Daoy (cell line): ENCODE results near the gene TLR1. TPM values are rescaled to one million over a fixed set of nuclear protein-coding genes. Genes with fewer than 3 reads are reported as not detected.
A peak's percentile ranks its signal among the peaks of the same experiment; 100 is the strongest.

Experiments
- DNase-seq: peaks from one replicate; pipeline ENCODE4 v3.0.0-alpha.2; 2015; ENCODE audit warnings: low read depth
- total RNA-seq: library from RNA; depleted of rRNA; stranded (reverse); fragments of >200 nt; shearing (Covaris generic); gene quantifications from 2 replicates; pipeline ENCODE4 v1.2.3, GENCODE V29; 2014; rRNA removed

Gene TLR1, protein sequence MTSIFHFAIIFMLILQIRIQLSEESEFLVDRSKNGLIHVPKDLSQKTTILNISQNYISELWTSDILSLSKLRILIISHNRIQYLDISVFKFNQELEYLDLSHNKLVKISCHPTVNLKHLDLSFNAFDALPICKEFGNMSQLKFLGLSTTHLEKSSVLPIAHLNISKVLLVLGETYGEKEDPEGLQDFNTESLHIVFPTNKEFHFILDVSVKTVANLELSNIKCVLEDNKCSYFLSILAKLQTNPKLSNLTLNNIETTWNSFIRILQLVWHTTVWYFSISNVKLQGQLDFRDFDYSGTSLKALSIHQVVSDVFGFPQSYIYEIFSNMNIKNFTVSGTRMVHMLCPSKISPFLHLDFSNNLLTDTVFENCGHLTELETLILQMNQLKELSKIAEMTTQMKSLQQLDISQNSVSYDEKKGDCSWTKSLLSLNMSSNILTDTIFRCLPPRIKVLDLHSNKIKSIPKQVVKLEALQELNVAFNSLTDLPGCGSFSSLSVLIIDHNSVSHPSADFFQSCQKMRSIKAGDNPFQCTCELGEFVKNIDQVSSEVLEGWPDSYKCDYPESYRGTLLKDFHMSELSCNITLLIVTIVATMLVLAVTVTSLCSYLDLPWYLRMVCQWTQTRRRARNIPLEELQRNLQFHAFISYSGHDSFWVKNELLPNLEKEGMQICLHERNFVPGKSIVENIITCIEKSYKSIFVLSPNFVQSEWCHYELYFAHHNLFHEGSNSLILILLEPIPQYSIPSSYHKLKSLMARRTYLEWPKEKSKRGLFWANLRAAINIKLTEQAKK
- total RNA-seq: 3.5 and 4.3 TPM in 2 replicates

DNA sequence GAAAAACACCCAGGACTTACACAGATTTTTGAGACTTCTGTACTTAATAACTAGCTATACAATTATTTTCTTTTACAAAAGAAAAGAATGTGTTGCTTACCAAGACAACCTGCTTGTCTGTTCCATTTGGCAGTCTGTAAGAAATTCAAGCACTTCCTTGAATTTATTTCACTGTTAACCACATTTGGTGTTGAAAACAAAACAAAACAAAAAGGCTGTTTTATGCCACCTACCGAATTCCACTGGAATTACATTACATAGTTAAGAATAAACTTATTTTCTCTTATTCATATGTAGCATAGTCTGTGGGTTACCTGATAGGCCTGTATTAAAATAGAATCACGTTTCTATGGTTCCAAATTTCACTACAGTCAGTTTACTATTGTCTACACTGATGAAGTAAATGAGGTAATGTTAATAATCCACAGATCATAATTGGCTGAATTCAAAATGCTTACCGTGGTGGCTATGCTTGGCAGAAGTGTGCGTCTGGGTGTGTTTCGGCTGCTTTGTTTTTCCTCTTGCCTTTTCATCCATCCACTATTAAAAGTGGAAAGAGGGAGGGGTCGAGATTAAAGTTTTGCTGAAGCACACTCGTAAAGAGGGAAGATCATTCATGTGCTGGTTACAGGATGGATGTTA, at the start of gene TLR1:
TLR1 (minus strand) TSS at position 138 of the 642 bp plus-strand sequence. CDS start 5,960 bp downstream, outside the sequence.
- peak; percentile 27 for DNase-seq

DNA sequence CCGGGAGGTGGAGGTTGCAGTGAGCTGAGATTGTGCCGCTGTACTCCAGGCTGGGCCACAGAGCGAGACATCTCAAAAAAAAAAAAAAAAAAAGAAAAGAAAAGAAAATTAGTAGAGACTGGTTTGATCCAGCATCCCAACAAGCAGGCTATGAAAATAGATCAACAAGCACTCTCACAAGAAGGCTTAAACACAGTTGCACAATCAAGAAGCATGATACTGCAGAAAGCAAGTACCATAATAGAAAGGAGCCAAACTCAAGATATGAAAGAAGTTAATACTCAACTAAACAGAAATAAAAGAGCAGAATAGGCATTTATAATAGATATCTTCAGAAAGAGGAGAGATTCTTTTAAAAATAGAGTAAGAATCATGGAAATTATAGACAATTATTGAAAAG, 41.4 kb upstream of the TLR1 start:
- no peak for DNase-seq

DNA sequence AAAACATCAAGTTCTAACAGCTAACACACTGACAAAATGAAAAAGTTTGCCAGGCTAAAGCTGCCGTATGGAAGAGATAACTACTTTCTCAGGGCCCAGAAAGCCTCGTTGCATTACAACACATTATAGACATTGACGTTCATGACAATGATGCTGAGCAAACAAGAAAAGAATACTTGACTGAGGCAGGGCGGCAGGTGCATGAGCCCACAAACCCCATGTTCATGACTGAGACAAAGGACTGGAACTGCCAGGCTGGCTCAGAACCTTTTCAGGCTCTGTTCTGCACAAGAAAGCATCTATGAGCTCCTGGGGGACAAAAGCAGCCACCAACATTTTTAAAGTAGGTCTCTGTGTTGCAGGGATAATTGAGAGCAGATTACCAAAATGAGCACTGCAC, 38.4 kb upstream of the TLR1 start:
- DNase-seq: no peak

DNA sequence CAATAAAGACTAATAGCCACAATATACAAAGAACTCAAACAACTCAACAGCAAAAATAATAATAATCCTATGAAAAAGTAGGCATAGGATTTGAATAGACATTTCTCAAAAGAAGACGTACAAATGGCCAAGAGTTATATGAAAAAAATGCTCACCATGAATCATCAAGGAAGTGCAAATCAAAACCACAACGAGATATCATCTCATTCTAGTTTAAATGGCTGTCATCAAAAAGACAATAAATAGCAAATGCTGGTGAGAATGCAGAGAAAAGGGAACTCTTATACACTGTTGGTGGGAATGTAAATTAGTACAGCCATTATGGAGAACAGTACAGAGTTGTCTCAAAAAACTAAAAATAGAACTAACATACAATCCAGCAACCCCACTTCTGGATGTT, 33.3 kb upstream of the TLR1 start:
- no peak for DNase-seq

DNA sequence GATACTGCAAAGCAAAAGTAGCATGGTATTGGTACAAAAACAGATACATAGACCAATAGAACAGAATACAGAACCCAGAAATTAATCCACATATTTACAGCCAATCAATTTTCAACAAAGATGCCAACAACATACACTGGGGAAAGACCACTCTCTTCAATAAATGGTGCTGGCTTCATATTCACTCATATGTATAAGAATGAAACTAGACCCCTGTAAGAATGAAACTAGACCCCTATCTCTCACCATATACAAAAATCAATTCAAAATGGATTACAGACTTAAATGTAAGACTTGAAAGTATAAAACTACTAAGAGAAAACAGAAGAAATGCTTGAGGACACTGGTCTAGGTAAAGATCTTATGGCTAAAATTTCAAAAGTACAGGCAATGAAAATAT, 32.7 kb upstream of the TLR1 start:
- DNase-seq: no peak

DNA sequence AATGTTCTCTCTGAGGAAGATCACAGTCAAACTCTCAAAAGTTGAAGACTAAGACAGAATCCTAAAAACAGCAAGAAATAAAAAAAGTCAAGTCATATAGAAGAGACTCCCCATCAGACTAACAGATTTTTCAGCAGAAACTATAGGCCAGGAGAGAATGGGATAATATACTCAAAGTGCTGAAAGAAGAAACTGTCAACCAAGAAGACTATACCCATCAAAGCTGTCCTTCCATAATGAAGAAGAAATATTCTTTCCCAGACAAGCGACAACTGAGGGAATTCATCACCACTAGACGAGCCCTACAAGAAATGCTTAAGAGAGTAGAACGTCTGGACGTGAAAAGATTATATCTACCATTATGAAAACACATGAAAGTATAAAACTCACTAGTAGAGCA, 30.0 kb upstream of the TLR1 start:
- DNase-seq: no peak

DNA sequence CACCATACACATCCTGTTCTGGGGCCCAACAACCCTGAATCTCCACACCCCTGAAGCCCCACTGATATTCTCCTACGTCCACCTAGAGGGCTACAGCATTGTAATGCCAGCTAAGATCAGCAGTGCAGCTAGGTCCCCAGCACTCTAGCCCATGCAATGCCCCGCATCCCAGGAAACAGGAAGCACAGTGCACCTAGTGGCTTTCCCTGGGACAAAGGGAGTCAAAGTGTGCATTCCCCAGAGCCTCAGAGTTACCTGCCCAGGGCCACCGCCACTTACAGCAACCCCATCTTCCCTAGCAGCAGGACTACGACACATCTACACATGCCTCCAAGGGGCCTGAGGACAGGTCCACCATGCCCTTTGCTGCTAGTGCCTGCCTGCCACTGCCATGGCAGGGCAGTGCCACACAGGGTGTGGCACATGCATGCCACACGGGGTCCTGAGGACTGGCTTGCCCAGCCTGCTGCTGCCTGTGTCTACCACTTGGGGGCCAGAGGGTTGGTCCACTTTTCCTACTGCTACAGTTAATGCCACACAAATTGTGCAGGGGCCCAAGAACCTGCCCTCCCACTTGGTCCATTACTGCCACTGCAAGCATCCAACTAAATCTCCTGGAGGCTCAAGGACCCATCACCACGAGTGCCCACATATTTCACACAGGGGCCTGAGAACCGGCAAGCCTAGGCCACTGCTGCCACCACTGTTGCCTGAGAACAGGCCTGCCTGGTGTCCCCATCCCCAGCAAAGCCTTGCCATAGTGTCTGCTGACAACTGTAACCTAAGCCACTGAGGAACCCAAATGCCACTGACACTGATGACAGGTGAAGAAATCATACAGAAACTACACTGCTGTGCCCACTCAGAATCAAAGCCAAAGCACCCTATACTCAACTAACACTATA, 28.3 kb upstream of the TLR1 start:
- no peak for DNase-seq

DNA sequence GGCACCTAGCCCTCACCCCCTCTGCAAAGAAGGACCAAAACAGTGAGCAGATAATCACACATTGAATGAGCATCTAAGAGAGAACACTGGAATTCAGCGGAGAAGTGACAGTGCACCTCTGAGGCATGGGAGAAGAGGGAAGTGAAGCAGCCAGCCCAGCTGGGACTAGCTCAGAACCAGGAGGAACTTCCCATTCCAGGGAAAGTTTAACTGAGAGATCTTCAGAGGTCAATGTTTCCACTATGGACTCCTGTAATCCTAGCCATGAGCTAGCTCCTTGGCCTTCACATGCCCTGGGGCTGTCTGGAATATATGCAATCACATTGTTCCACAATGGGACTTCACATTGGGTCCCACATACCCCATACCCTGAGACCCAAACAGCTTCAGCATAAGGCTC, 27.6 kb upstream of the TLR1 start:
- DNase-seq: no peak

DNA sequence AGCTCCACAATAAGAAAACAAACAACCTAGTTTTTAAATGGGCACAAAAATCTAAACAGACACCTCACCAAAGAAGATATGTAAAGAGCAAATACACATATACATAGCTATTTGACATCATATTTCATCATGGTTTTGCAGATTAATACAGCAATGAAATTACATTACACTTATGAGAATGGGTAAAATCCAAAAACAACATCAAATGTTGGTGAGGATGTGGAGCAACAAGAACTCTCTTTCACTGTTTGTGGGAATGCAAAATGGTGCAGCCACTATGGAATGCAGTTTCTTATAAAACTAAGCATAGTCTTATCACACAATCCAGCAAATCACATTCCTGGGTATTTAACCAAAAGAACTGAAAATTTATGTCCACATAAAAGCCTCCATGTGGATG, 27.1 kb upstream of the TLR1 start:
- DNase-seq: no peak

DNA sequence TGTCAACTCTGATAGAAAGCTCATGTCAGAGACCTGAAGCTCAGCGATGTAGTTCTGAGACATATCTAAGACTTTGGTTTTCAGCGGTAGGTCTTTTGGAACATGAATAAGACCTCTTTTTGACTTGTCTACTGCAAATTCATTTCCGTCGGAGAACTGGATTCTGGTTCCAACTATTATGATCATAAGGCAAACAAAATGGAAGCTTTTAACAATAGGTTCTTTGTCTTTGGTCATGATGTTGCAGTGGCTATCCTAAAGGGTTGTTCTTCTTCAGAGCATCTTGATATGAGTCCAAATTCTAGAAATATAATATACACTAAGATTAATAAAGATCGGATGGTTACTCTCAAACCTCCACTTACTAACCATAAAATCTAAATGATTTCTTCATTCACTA, 24.6 kb upstream of the TLR1 start:
- no peak for DNase-seq

DNA sequence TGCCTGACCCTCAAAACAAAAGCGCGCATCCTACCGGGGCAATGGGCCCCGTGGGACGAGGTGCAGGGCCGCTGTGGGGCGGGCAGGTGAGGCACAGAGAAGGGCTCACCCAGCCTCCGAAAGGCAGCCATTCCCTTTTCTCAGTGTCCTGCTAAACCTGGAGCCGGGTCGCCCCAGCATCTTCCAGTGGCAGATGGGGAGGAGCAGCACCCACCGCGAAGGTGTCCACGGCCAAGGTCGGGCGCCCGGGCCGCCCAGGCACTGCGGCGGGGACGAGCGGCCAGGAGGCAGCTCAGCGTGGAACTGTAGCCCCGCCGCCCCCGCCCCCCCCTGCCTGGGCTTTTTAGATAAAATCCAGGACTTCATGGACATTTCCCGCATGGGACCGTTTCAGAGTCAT, 19.2 kb upstream of the TLR1 start:
- no peak for DNase-seq

DNA sequence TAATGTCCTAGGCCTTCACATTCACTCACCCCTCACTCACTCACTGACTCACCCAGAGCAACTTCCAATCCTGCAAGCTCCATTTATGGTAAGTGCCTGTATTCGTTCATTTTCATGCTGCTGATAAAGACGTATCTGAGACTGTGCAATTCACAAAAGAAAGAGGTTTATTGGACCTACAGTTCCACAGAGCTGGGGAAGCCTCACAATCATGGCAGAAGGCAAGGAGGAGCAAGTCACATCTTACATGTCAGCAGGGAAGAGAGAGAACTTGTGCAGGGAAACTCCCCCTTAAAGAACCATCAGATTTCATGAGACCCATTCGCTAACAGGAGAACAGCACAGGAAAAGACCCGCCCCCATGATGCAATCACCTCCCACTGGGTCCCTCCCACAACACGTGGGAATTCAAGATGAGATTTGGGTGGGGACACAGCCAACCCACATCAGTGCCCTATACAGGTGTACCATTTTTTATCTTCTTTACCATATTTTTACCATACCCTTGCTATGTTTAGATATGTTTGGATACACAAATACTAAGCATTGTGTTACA, 18.2 kb upstream of the TLR1 start:
- DNase-seq: no peak

DNA sequence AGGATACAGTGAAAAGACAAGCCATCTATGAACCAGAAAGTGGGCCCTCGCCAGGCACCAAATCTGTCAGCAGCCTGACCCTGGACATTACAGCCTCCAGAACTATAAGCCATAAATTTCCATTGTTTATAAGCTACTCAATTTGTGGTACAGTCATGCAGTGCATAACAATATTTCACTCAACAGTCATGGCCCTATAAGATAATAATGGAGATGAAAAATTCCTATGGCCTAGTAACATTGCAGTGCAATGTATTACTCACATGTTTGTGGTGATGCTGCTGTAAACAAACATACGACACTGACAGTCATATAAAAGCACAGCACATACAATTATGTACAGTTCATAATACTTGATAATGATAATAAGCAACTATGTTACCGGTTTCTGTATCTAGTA, 17.1 kb upstream of the TLR1 start:
- no peak for DNase-seq

DNA sequence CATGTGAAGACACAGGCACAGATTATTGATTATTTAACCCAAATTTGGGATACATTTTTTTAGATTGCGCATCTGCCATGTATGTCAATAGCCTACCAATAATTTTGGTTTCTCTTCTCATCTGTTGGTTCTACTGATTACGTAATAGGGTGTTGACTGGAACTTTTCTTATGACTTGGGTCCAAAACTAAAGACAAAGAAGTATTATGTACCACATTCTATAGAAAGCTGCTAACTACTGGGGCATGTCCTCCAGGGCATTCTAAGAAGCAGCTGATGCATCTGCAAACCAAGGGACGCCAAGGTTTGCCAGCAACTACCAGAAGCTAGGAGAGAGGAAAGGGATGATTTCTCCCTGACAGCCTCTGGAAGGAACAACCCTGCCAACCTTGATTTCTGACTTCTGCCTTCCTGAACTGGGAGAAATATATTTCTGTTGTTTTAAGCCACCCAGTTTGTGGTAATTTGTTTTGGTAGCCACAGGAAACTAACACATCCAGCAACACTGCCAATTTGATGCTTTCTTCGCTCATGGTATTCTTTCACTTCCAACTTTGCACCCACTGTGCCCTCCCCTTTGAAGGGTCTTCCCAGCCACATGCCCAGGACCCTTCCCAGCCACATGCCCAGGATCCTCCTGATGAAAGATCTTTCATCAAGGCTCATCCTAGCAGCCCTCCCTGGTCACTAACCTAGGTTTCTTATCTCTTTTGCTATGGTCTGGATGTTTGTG, 15.9 kb upstream of the TLR1 start:
- no peak for DNase-seq

DNA sequence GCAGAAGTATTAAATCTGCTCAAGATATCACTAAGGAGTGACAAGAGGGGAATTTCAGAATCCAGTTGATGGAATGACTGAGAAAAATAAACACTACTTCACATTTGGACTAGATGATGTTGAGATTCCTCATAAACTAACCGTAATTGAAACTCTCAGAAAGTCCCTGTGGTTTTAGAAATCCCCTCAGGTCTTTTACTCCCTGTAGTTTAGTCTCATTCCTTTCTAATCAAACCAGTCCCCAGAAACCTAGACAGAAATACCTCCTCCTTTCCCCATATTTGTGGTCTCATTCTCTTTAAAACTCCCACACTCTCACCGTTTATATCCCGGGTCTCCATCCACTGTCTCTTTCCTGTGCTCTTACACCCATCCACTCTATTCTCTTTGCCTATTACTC, 15.0 kb upstream of the TLR1 start:
- DNase-seq: peak; percentile 72

DNA sequence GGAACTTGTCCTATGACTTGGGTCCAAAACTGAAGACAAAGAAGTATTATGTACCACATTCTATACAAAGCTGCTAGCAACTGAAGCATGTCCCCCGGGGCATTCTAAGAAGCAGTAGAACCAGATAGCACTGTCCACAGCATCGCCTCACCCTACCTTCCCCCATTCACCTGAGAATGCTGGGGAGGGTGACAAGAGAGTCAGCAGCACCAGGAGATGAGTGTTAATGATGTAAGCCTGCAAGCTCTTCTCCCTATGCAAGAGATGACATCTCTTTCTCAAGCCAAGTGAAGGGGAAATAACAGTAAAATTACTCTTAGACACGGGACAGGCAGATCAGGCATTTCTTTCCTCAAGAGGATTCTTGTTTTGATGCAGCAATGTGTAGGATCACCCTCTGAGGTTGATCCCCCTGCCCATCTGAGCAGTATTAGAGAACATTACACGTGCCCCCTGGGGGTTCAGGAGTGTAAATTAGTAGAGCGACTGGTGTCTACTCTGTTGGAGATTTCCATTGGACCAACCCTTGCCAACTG, 13.9 kb upstream of the TLR1 start:
- DNase-seq: peak; percentile 19

DNA sequence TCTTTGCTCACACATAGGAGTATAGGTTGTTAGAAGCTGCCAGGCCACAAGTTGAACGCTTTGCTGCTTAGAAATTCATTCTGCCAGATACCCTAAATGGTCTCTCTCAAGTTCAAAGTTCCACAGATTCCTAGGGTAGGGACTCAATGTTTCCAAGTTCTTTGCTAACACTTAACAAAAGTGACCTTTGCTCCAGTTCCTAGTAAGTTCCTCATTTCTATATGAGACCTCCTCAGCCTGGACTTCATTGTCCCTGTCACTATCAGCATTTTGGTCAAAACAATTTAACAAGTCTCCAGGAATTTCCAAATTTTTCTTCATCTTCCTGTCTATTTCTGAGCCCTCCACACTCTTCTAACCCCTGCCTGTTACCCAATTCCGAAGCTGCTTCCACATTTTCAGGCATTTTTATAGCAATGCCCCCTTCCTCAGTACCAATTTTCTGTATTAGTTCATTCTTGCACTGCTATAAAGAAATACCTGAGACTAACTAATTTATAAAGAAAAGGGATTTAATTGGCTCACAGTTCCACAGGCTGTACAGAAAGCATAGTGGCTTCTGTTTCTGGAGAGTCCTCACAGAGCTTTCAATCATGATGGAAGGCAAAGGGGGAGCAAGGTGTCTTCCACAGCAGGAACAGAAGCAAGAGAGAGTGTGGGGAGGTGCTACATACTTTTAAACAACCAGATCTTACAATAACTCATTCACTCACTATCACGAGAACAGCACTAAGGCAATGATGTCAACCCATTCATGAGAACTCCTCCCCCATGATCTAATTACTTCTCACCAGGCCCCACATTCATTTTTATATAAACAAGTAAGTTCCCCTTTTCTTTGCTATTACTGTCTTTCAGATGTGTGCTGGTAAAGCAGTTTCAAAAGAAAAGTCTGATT, 11.5 kb upstream of the TLR1 start:
- peak; percentile 47 for DNase-seq

DNA sequence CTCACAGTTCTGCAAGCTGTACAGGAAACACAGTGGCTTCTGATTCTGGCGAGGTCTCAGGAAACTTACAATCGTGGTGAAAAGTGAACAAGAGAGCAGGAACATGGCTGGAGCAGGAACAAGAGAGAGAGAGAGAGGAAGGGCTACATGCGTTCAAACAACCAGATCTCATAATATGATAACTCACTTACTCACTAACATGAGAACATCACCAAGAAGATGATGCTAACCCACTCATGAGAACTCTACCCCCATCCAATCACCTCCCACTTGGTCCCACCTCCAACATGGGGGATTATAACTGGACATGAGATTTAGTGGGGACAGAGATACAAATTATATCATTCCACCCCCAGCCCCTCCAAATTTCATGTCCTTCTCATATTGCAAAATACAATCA, 9.8 kb upstream of the TLR1 start:
- no peak for DNase-seq

DNA sequence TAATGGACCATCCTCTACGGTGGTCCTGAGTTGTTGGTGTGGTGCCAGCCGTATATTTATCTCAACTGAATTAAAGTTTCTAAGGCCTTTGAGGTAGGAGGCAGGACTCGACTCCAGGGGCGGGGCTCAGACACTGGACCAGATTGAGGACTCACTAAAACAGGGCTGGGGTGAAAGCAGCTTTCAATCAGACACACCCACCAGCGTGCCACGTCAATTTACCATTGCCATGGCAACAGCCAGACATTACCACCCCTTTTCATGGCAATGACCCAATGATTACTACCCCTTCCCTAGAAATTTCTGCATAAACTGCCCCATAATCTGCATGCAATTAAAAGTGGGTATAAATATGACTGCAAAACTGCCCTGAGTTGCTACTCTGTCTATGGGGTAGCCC, 6.7 kb upstream of the TLR1 start:
- DNase-seq: no peak
